ENCODE data around the gene SLC6A18.

GRCh38 chr5:1270426-1270825 lies 45.2 kb downstream of the SLC6A18 start:
- TF ChIP-seq POLR2A (IDR thresholded peaks at IDR 0.05; ENCODE audit: low read depth, low read length) (no peak), CTCF (conservative IDR thresholded peaks at IDR 0.05; ENCODE audit: low read depth, low read length) (no peak), RAD21 (IDR thresholded peaks at IDR 0.05; ENCODE audit: low read length) (no peak), MXI1 (IDR thresholded peaks at IDR 0.05; ENCODE audit: borderline replicate concordance, low read depth, low read length) (no peak), MAFK (IDR thresholded peaks at IDR 0.05; ENCODE audit: low read depth, low read length) (no peak), SMC3 (IDR thresholded peaks at IDR 0.05; ENCODE audit: low read depth, low read length) (no peak), CEBPB (IDR thresholded peaks at IDR 0.05; ENCODE audit: low read depth, low read length) (no peak), ELK1 (IDR thresholded peaks at IDR 0.05; ENCODE audit: borderline replicate concordance, low read depth, low read length) (no peak), NFE2L2 (IDR thresholded peaks at IDR 0.05; ENCODE audit: low read depth, low read length) (no peak), USF2 (IDR thresholded peaks at IDR 0.05; ENCODE audit: low read depth, low read length) (no peak), RFX5 (IDR thresholded peaks at IDR 0.05; ENCODE audit: low read depth, low read length) (no peak), RCOR1 (IDR thresholded peaks at IDR 0.05; ENCODE audit: insufficient replicate concordance, low read length) (no peak)
